Sigmoid colon (tissue), 3 donors: ENCODE results near the gene FABP3.

ENCODE experiments used
- CTCF ChIP-seq, 4 experiments: fragments of 450-650 bp in 3 of 4; fragments of 200-600 bp in 1 of 4; IDR thresholded peaks; one replicate each; pipeline ENCODE4 v1.5.1; 2016 to 2019; ENCODE audit warnings: antibody characterized with exemption in 4 of 4, mild to moderate bottlenecking in 3 of 4, moderate library complexity in 2 of 4
- POLR2A ChIP-seq, 2 donors: fragments of 450-650 bp; IDR thresholded peaks; one replicate each; pipeline ENCODE4 v1.6.1; 2016; ENCODE audit warnings: antibody characterized with exemption in 2 of 2, mild to moderate bottlenecking in 2 of 2, moderate library complexity in 2 of 2

DNA sequence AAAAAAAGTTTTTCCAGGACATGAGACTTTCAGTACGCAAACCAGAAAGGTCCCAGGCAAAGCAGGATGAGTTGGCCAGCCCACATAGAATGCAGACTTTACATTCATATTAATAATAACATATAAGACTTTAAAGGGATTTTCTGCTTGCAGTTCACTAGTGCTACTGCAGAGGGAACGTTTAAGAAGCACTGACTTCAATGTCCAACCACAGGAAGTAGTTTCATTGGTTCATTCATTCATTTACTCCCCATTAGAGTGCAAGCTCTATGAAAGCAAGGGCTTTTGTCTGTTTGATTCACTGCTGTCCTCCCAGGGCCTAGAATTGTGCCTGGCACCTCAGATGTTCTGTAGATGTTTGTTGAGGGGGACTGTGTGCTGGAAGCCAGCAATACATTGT, 28.4 kb upstream of the FABP3 start:
- TF ChIP-seq CTCF (IDR thresholded peaks at IDR 0.05) (no peak), POLR2A (IDR thresholded peaks at IDR 0.05) (no peak)
